HG03135 (cell line): ENCODE results near the gene MYO1D.

Experiments
- ATAC-seq: cut with Tn5 transposase; IDR thresholded peaks from one replicate; pipeline ENCODE4 v1.9.1; 2021; ENCODE audit warnings: mild to moderate bottlenecking, moderate library complexity; ENCODE audit not compliant: unreplicated experiment

Gene MYO1D

GRCh38 chr17:32517982-32518381 is 358.9 kb downstream of the MYO1D start:
- ATAC-seq, result no peak

GRCh38 chr17:32516940-32517701 is 359.8 kb downstream of the MYO1D start:
- no peak for ATAC-seq

GRCh38 chr17:32516450-32516849 is 360.5 kb downstream of the MYO1D start:
- ATAC-seq, result no peak

- ATAC-seq, result no peak
Observed at GRCh38 chr17:32515677-32516383, 361.1 kb downstream of the MYO1D start.

- no peak for ATAC-seq
Observed at GRCh38 chr17:32514606-32515005, 362.3 kb downstream of the MYO1D start.

GRCh38 chr17:32513579-32513978 is 363.3 kb downstream of the MYO1D start:
- ATAC-seq, result no peak

- ATAC-seq, result no peak
Observed at GRCh38 chr17:32512328-32512727, 364.6 kb downstream of the MYO1D start.

GRCh38 chr17:32510466-32510865 is 366.5 kb downstream of the MYO1D start:
- no peak for ATAC-seq

- no peak for ATAC-seq
Observed at GRCh38 chr17:32508926-32509325, 368.0 kb downstream of the MYO1D start.

- ATAC-seq, result peak; percentile 23
Observed at GRCh38 chr17:32504166-32504990, 372.5 kb downstream of the MYO1D start.

GRCh38 chr17:32503251-32504165 is 373.4 kb downstream of the MYO1D start:
- ATAC-seq, result peak; percentile 86

GRCh38 chr17:32502710-32503109 is 374.2 kb downstream of the MYO1D start:
- no peak for ATAC-seq

GRCh38 chr17:32502013-32502412 is 374.9 kb downstream of the MYO1D start:
- no peak for ATAC-seq

GRCh38 chr17:32498391-32498790 is 378.5 kb downstream of the MYO1D start:
- ATAC-seq, result no peak

GRCh38 chr17:32497431-32498205 is 379.3 kb downstream of the MYO1D start:
- no peak for ATAC-seq

- ATAC-seq, result no peak
Observed at GRCh38 chr17:32496395-32497073, 380.4 kb downstream of the MYO1D start.

GRCh38 chr17:32495359-32496231 is 381.3 kb downstream of the MYO1D start:
- ATAC-seq, result no peak
